HEK293T (cell line): ENCODE measurements around the gene PACS2.

Experiments
- BHLHE40 ChIP-seq: fragments of 450-650 bp; IDR thresholded peaks from 2 replicates; pipeline ENCODE4 v1.6.1; 2016; ENCODE audit warnings: mild to moderate bottlenecking, moderate library complexity, borderline replicate concordance
- ELF4 ChIP-seq: fragments of 450-650 bp; IDR thresholded peaks from 2 replicates; pipeline ENCODE4 v1.6.1; 2017; ENCODE audit warnings: antibody characterized with exemption
- FOXK2 ChIP-seq: fragments of 450-650 bp; IDR thresholded peaks from 2 replicates; pipeline ENCODE4 v1.6.1; 2016; ENCODE audit warnings: mild to moderate bottlenecking
- SP1 ChIP-seq: fragments of 450-650 bp; IDR thresholded peaks from 2 replicates; pipeline ENCODE4 v1.6.1; 2017
- ZNF384 ChIP-seq: fragments of 450-650 bp; IDR thresholded peaks from 2 replicates; pipeline ENCODE4 v1.6.1; 2016

- TF ChIP-seq BHLHE40 = no peak
- TF ChIP-seq ELF4 = no peak
- TF ChIP-seq FOXK2 = no peak
- no peak for TF ChIP-seq ZNF384
- TF ChIP-seq SP1 = no peak
Measured at GRCh38 chr14:105397350-105397931, 82.9 kb downstream of the PACS2 start.
